HS-27A (cell line): ENCODE measurements around the gene SULT1A2.
A peak's percentile ranks its signal among the peaks of the same experiment; 100 is the strongest.
"Not testable (repeated sequence)": the region's sequence is repeated elsewhere in the genome, so short reads cannot be mapped to it uniquely, and the experiment has no call there.

ENCODE experiments used
- DNase-seq: peaks from one replicate; pipeline ENCODE4 v3.0.0-alpha.2; 2012; ENCODE audit warnings: low read depth, missing footprints

The SULT1A2 gene

DNA sequence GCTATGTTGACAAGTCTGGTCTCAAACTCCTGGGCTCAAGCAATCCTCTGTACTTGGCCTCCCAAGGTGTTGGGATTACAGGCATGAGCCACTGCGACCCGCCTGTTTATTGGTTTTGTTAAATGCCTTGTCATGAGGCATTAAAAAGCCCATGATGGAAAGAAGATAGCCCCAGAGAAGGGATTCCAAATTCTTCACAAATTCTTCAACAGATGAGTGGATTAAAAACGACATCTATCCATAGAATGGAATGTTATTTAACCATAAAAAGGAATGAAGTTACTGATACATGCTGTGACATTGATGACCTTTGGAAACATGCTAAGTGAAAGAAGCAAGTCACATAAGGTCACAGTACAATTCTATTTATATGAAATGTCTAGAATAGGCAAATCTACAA lies 38.4 kb downstream of the SULT1A2 start:
- no peak for DNase-seq

GRCh38 chr16:28556914-28557320 lies 39.9 kb downstream of the SULT1A2 start:
- DNase-seq: no peak

- no peak for DNase-seq
These were observed 41.3 kb downstream of the SULT1A2 start for GRCh38 chr16:28555561-28555960.

GRCh38 chr16:28554634-28555423 lies 42.0 kb downstream of the SULT1A2 start:
- DNase-seq: no peak

- peak; percentile 84 for DNase-seq
These were observed 42.8 kb downstream of the SULT1A2 start, which contains the start of gene SGF29 for GRCh38 chr16:28553776-28554633. SGF29 (plus strand) TSS chr16:28553920; CDS start chr16:28581070, 27,150 bp downstream.

GRCh38 chr16:28549301-28549899 lies 47.5 kb downstream of the SULT1A2 start:
- no peak for DNase-seq

DNA sequence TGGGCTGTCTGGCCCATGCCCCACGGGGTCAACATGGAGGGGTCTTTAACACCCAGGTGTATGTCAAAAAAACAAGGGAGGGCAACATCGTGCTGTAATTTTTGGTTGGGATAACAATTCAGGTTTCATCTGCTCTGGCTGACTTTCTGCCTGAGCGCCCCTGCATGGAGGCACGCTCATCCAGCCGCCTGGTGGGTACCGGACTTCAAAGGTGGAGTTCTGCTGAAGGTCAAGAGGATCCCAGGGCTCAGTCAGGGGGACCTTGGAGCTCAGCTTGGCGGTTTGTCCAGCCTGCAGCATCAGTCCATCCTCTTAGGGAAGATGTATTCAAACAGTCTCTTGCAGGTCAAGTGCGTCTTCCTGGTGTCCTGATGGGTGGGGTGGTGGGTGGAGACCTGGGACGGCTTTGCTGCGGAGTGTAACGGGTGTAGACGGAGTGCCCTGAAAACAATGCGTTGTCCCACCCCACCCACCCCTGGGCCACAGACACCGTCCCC lies 48.5 kb downstream of the SULT1A2 start:
- no peak for DNase-seq

GRCh38 chr16:28546626-28547025 lies 50.2 kb downstream of the SULT1A2 start:
- no peak for DNase-seq

- DNase-seq: not testable (repeated sequence)
These were observed 50.9 kb downstream of the SULT1A2 start for GRCh38 chr16:28545964-28546363.

DNA sequence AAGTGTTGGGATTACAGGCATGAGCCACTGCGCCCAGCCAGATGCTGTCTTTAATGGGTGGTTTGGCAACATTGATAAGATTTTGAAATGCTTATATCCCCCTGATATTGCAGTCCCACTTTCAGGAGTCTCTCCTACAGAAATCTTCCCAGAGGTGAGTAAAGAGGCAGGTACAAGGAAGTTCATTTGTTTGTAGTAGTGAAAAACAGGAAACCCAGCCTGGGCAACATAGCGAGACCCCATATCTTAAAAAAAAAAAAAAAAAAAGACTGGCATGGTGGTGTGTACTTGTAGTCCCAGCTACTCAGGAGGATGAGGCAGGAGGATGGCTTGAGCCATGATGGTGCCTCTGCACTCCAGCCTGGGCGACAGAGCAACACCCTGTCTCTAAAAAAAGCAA lies 51.9 kb downstream of the SULT1A2 start:
- DNase-seq: no peak

- no peak for DNase-seq
These were observed 53.8 kb downstream of the SULT1A2 start for GRCh38 chr16:28543072-28543471.

GRCh38 chr16:28542646-28543045 lies 54.2 kb downstream of the SULT1A2 start:
- no peak for DNase-seq
